OCI-LY3 (cell line): ENCODE data around the gene FGGY.
"Not testable (repeated sequence)": the region's sequence is repeated elsewhere in the genome, so short reads cannot be mapped to it uniquely, and the experiment has no call there.

Experiments
- H2AFZ ChIP-seq: fragments of 200-600, 300-600 bp; shearing (Covaris generic); 2 replicates; pipeline ENCODE4 v1.6.0; 2014; ENCODE audit warnings: antibody characterized with exemption, low read depth, low read length
- H3K27ac ChIP-seq: fragments of 200-600, 300-600 bp; sonication (generic); 2 replicates; pipeline ENCODE4 v1.5.1; 2014; ENCODE audit warnings: mild to moderate bottlenecking, low read length, moderate library complexity, mixed read lengths
- H3K27me3 ChIP-seq: fragments of 200-600, 300-600 bp; sonication (generic); 2 replicates; pipeline ENCODE4 v1.6.1; 2014; ENCODE audit warnings: low read depth, low read length, mixed read lengths
- H3K36me3 ChIP-seq: fragments of 200-600, 300-600 bp; sonication (generic); replicated peaks from 2 replicates; pipeline ENCODE3; 2014; ENCODE audit warnings: low read depth, low read length, mixed read lengths
- H3K4me1 ChIP-seq: fragments of 300-600, 200-600 bp; sonication (generic); 2 replicates; pipeline ENCODE4 v1.6.1; 2014; ENCODE audit warnings: low read length, mixed read lengths
- H3K4me2 ChIP-seq: fragments of 200-600, 300-600 bp; sonication (generic); 2 replicates; pipeline ENCODE4 v1.6.1; 2014; ENCODE audit warnings: low read length, mixed read lengths
- H3K4me3 ChIP-seq: fragments of 300-600, 200-600 bp; sonication (generic); 2 replicates; pipeline ENCODE4 v1.5.1; 2014; ENCODE audit warnings: antibody characterized with exemption, mild to moderate bottlenecking, low read length, moderate library complexity
- H3K79me2 ChIP-seq: fragments of 300-600, 200-600 bp; shearing (Covaris generic); 2 replicates; pipeline ENCODE4 v1.6.1; 2014; ENCODE audit warnings: mild to moderate bottlenecking, low read length, mixed read lengths
- H3K9ac ChIP-seq: fragments of 300-600, 200-600 bp; shearing (Covaris generic); 2 replicates; pipeline ENCODE4 v1.6.0; 2014; ENCODE audit warnings: mild to moderate bottlenecking, low read length, moderate library complexity
- H3K9me3 ChIP-seq: fragments of 200-600, 300-600 bp; shearing (Covaris generic); 2 replicates; pipeline ENCODE4 v1.6.1; 2014; ENCODE audit warnings: low read length, mixed read lengths; ENCODE audit not compliant: insufficient read depth
- H4K20me1 ChIP-seq: fragments of 200-600, 300-600 bp; sonication (generic); 2 replicates; pipeline ENCODE4 v1.6.1; 2016; ENCODE audit warnings: low read length, mixed read lengths; ENCODE audit not compliant: insufficient read depth
- CTCF ChIP-seq: fragments of 200-600, 300-600 bp; sonication (generic); IDR thresholded peaks from 2 replicates; pipeline ENCODE4 v1.5.1; 2014; ENCODE audit warnings: antibody characterized with exemption, low read length, low read depth
- EZH2phosphoT487 ChIP-seq: fragments of 200-600 bp; shearing (Covaris generic); IDR thresholded peaks from 2 replicates; pipeline ENCODE4 v1.6.1; 2018; ENCODE audit warnings: antibody characterized with exemption, mixed run types, low read depth

The FGGY gene

GRCh38 chr1:59577774-59578173 lies 280.9 kb downstream of the FGGY start:
- Histone ChIP-seq H3K9me3 (0 out of 2 replicates have a peak, but pooled peaks cover 3% of the 10 kb centered on the region), H3K27ac (no peak overlapping the region), H2AFZ (no peak overlapping the region), H3K27me3 (no peaks in the 10 kb centered on the region), H3K36me3 (no peaks in the 10 kb centered on the region), H3K4me2 (no peak overlapping the region), H3K9ac (no peak overlapping the region), H4K20me1 (no peaks in the 10 kb centered on the region), H3K79me2 (no peaks in the 10 kb centered on the region), H3K4me1 (peaks cover 17% of the 10 kb centered on the region), H3K4me3 (no peak overlapping the region)
- no peak for TF ChIP-seq EZH2phosphoT487
- TF ChIP-seq CTCF: no peak

DNA sequence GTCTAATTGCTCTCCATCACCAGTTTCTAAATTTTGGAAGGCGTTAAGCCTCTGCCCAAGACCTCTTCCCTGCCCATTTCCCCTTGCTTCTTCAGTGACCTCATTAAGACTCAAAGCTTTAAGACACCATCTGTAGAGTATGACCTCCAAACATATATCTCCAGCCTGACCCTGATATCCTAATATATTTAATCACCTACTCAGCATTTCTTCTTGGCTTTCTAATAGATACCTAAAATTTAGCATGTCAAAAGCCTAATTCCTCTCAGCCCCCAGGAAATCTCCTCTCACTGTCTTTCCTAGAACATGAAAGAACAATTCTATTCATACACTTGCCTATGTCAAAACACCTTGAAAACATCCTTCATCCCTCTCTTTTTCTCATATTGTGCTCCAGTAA lies 282.3 kb downstream of the FGGY start:
- no peaks in the 10 kb centered on the region for H3K79me2 ChIP-seq
- H3K27ac ChIP-seq: no peak overlapping the region
- no peak overlapping the region for H2AFZ ChIP-seq
- no peaks in the 10 kb centered on the region for H3K36me3 ChIP-seq
- no peak overlapping the region for H3K9ac ChIP-seq
- no peak overlapping the region for H3K4me3 ChIP-seq
- TF ChIP-seq EZH2phosphoT487: no peak
- TF ChIP-seq CTCF: no peak
- no peaks in the 10 kb centered on the region for H4K20me1 ChIP-seq
- H3K9me3 ChIP-seq: 0 out of 2 replicates have a peak, but pooled peaks cover under 1% of the 10 kb centered on the region
- no peak overlapping the region for H3K4me2 ChIP-seq
- H3K4me1 ChIP-seq: peaks cover 17% of the 10 kb centered on the region
- H3K27me3 ChIP-seq: no peaks in the 10 kb centered on the region

DNA sequence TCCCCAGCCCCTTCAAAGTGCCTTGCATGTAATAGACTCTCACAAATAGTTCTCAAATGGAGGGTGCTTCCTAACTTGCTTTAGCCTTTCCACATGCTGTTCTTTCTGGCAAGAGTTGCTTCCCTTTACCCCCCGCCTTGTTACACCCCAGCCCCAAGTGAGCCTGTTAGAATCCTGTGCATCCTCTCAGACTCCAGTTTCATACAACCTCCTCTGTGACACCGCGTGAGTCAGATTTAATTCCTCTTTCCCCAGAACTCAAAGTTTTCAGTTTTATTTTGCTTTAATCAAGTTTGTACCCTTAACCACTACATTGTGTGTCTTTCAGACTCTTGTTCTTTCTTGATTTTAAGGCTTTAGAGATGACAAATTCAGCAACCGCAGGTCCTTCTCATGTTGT lies 283.4 kb downstream of the FGGY start:
- Histone ChIP-seq H3K9me3 (no peaks in the 10 kb centered on the region), H3K4me1 (peaks cover 17% of the 10 kb centered on the region), H2AFZ (no peak overlapping the region), H3K9ac (no peak overlapping the region), H3K27me3 (no peaks in the 10 kb centered on the region), H3K4me3 (0 out of 2 replicates have a peak overlapping the region, but pooled peaks have one; percentile 5), H3K27ac (peak overlapping the region; percentile 28), H4K20me1 (no peaks in the 10 kb centered on the region), H3K4me2 (peak overlapping the region; percentile 58), H3K36me3 (no peaks in the 10 kb centered on the region), H3K79me2 (no peaks in the 10 kb centered on the region)
- TF ChIP-seq EZH2phosphoT487: no peak
- TF ChIP-seq CTCF: no peak

GRCh38 chr1:59592410-59592809 lies 295.5 kb downstream of the FGGY start:
- not testable (repeated sequence) for H2AFZ ChIP-seq, H3K36me3 ChIP-seq, H3K27me3 ChIP-seq, H3K79me2 ChIP-seq, H3K4me3 ChIP-seq, H3K27ac ChIP-seq, H3K9me3 ChIP-seq, H4K20me1 ChIP-seq, H3K4me2 ChIP-seq, H3K9ac ChIP-seq, H3K4me1 ChIP-seq

DNA sequence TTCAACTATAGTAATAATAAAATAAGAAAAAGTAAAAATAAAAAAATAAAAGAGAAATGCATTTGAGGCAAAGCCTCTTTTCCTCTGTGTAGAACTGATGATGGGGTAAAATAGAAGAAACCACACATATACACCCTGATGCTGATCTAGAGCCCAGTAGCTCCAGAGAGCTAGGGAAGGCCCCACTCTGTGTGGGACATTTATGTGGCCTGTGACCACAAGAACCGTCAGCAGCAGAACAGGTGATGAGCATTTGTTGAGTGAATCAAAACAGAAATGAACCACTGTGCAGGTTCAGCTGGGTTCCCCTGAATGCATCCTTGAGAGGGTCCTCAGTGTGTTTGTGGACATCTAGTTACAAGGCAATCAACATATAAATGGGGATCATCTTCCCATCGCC lies 296.0 kb downstream of the FGGY start:
- Histone ChIP-seq H3K9ac (no peak overlapping the region), H2AFZ (no peak overlapping the region), H3K4me2 (no peak overlapping the region), H3K9me3 (no peaks in the 10 kb centered on the region), H3K4me1 (no peaks in the 10 kb centered on the region), H3K4me3 (no peak overlapping the region), H4K20me1 (no peaks in the 10 kb centered on the region), H3K79me2 (no peaks in the 10 kb centered on the region), H3K27me3 (no peaks in the 10 kb centered on the region), H3K27ac (no peak overlapping the region), H3K36me3 (no peaks in the 10 kb centered on the region)
- TF ChIP-seq EZH2phosphoT487 (no peak), CTCF (no peak)
